Psoas muscle (tissue), 8 donors: ENCODE data around the gene VAT1. TPM values are rescaled to one million over a fixed set of nuclear protein-coding genes. Genes with fewer than 3 reads are reported as not detected.
A peak's percentile ranks its signal among the peaks of the same experiment; 100 is the strongest.

Experiments used
- ATAC-seq, 4 donors: fragments of 200-7000 bp; cut with Tn5 transposase; one replicate each; pipeline ENCODE4 v1.9.1; 2020; ENCODE audit warnings: moderate library complexity in 3 of 4, mild to moderate bottlenecking in 2 of 4
- DNase-seq, 2 donors: peaks; one replicate each; pipeline ENCODE4 v3.0.0-alpha.2; 2020
- H3K27ac ChIP-seq: fragments of 200-600 bp; one replicate; pipeline ENCODE4 v1.8.0; 2022
- H3K27me3 ChIP-seq, 3 donors: fragments of 200-600 bp in 1 of 3; one replicate each; pipeline versions ENCODE4 v1.6.1 to v1.8.0; 2013 to 2022; ENCODE audit warnings: low read length in 2 of 3, mild to moderate bottlenecking in 2 of 3, moderate library complexity in 1 of 3; ENCODE audit not compliant: insufficient read depth in 3 of 3
- H3K36me3 ChIP-seq, 2 donors: fragments of 200-600 bp in 1 of 2; one replicate each; pipeline versions ENCODE4 v1.6.1 to v1.8.0; 2013 to 2022; ENCODE audit warnings: low read depth in 1 of 2, mild to moderate bottlenecking in 1 of 2, moderate library complexity in 1 of 2; ENCODE audit not compliant: insufficient read depth in 1 of 2
- H3K4me1 ChIP-seq: fragments of 200-600 bp; one replicate; pipeline ENCODE4 v1.8.0; 2022
- H3K4me3 ChIP-seq: fragments of 200-600 bp; one replicate; pipeline ENCODE4 v1.8.0; 2022; ENCODE audit warnings: mild to moderate bottlenecking
- H3K9me3 ChIP-seq: fragments of 200-600 bp; one replicate; pipeline ENCODE4 v1.8.0; 2022
- CTCF ChIP-seq: fragments of 200-600 bp; IDR thresholded peaks from one replicate; pipeline ENCODE4 v1.8.0; 2022; ENCODE audit warnings: antibody characterized with exemption
- WGBS, 3 donors: extraction: QIAGEN DNeasy Blood & Tissue Kit; methylation state at CpG; one replicate each; pipeline versions ENCODE4 v1.1.6 to v1.1.7; 2013; 5-methylcytosine and 5-hydroxymethylcytosine counted together
- intact Hi-C, 2 donors: fragments of 100-400 bp; cut with DNase I; formaldehyde crosslinking; loops; one replicate each; pipeline versions ENCODE4 v1.11.0 to v1.14.2; 2022
- polyA plus RNA-seq, 3 donors: library from polyadenylated mRNA; stranded (reverse); fragments of 200-250 nt; gene quantifications; one replicate each; pipeline ENCODE4 v1.2.3, GENCODE V29; 2013
- total RNA-seq, 4 donors: library from RNA; stranded (reverse); fragmentation: NEBNext Ultra II Directional in 2 of 4; extraction: Animal tissue kit (Norgen Biotek cat#: 25700) in 2 of 4; gene quantifications; one replicate each; pipeline versions ENCODE4 v1.2.1 to v1.2.4, GENCODE V29; 2021 to 2023
- donor health status: healthy with polysubstance abuse.
- donor health status: DM: no; HTN: no; CAD: no; lungs with moderate emphysema.
- donor health status: Bipolar disorder and iron deficiency.
- donor health status: healthy.
- donor health status: DM: yes; HTN: yes; CAD: no.
- donor health status: DM: no; HTN: no; CAD: no.
- donor health status: DM: no; HTN: no; CAD: no.
- donor health status: DM: yes; HTN: yes; CAD: no.

VAT1 gene
- total and polyA plus RNA-seq, 7 donors, result 19.2 to 50.6 (median 20.2) TPM

- H3K27me3 ChIP-seq, result no peaks in the 10 kb centered on the region
- no peak overlapping the region for H3K4me3 ChIP-seq
- ATAC-seq (peak in 1 of 4 donors; percentile 9), DNase-seq (no peak)
- H3K4me1 ChIP-seq, result no peaks in the 10 kb centered on the region
- WGBS, 3 donors, result 36 to 50% (median 38%) methylated on average over 5 of the region's 5 CpGs
- intact Hi-C loops, result no loop called here
- no peak overlapping the region for H3K27ac ChIP-seq
- TF ChIP-seq CTCF, result no peak
- no peaks in the 10 kb centered on the region for H3K36me3 ChIP-seq
- H3K9me3 ChIP-seq, result no peaks in the 10 kb centered on the region
Observed at GRCh38 chr17:42969001-42969581, 53.1 kb downstream of the VAT1 start.

GRCh38 chr17:42967925-42968324, 54.3 kb downstream of the VAT1 start:
- peak overlapping the region; percentile 39 for H3K27ac ChIP-seq
- no peak overlapping the region for H3K4me3 ChIP-seq
- peaks cover 7% of the 10 kb centered on the region for H3K4me1 ChIP-seq
- intact Hi-C loops, result no loop called here
- ATAC-seq, result no peak
- TF ChIP-seq CTCF, result no peak
- no peak for DNase-seq
- H3K9me3 ChIP-seq, result no peaks in the 10 kb centered on the region
- no peaks in the 10 kb centered on the region for H3K27me3 ChIP-seq
- peaks cover 0 to 1% of the 10 kb centered on the region in 2 donors for H3K36me3 ChIP-seq
- 52 to 67% (median 57%) methylated on average over 1 of the region's 1 CpG for WGBS, 3 donors

Other genes starting within 250 kb of the VAT1 start
- gene VPS25, start 248.9 kb downstream of the VAT1 start, total RNA-seq, result 10 to 100 TPM; 38.6 to 45.2 (median 39.8) TPM
- gene VPS25, start 248.9 kb downstream of the VAT1 start, polyA plus RNA-seq, result 10 to 100 TPM; 46.0 to 73.3 (median 72.8) TPM
- under 1 TPM in 3 of 4 donors, not detected in 1; 0.08 to 0.30 (median 0.09) TPM for gene WNK4, start 241.8 kb downstream of the VAT1 start, total RNA-seq
- gene WNK4, start 241.8 kb downstream of the VAT1 start, polyA plus RNA-seq, result under 1 TPM in 1 of 3 donors, not detected in 2; 0.01 TPM
- 10 to 100 TPM; 69.1 to 85.2 (median 83.9) TPM for gene COA3, start 223.7 kb downstream of the VAT1 start, total RNA-seq
- gene COA3, start 223.7 kb downstream of the VAT1 start, polyA plus RNA-seq, result 100 to 1,000 TPM; 126 to 167 (median 130) TPM
- 1 to 10 TPM in 1 of 4 donors, under 1 TPM in 2, not detected in 1; 0.74 to 1.3 (median 0.79) TPM for gene CNTD1, start 223.5 kb downstream of the VAT1 start, total RNA-seq
- 1 to 10 TPM in 1 of 3 donors, under 1 TPM in 2; 0.24 to 1.0 (median 0.36) TPM for gene CNTD1, start 223.5 kb downstream of the VAT1 start, polyA plus RNA-seq
- gene BECN1, start 198.1 kb downstream of the VAT1 start, total RNA-seq, result 10 to 100 TPM; 45.9 to 85.4 (median 60.6) TPM
- 100 to 1,000 TPM in 1 of 3 donors, 10 to 100 TPM in 2; 54.4 to 150 (median 69.1) TPM for gene BECN1, start 198.1 kb downstream of the VAT1 start, polyA plus RNA-seq
- gene PSME3, start 189.0 kb downstream of the VAT1 start, total RNA-seq, result 100 to 1,000 TPM in 3 of 4 donors, 10 to 100 TPM in 1; 61.7 to 105 (median 103) TPM
- 100 to 1,000 TPM in 2 of 3 donors, 10 to 100 TPM in 1; 86.0 to 239 (median 204) TPM for gene PSME3, start 189.0 kb downstream of the VAT1 start, polyA plus RNA-seq
- 1 to 10 TPM in 1 of 4 donors, under 1 TPM in 3; 0.49 to 1.0 (median 0.71) TPM for gene AOC2, start 177.8 kb downstream of the VAT1 start, total RNA-seq
- gene AOC2, start 177.8 kb downstream of the VAT1 start, polyA plus RNA-seq, result 1 to 10 TPM in 1 of 3 donors, under 1 TPM in 2; 0.08 to 1.6 (median 0.60) TPM
- gene AOC3, start 171.2 kb downstream of the VAT1 start, total RNA-seq, result 10 to 100 TPM in 2 of 4 donors, 1 to 10 TPM in 2; 5.8 to 11.8 (median 8.5) TPM
- gene AOC3, start 171.2 kb downstream of the VAT1 start, polyA plus RNA-seq, result 1 to 10 TPM; 5.9 to 9.3 (median 8.4) TPM
- not detected for gene G6PC1, start 121.6 kb downstream of the VAT1 start, total RNA-seq
- under 1 TPM in 1 of 3 donors, not detected in 2; 0.03 TPM for gene G6PC1, start 121.6 kb downstream of the VAT1 start, polyA plus RNA-seq
- gene AARSD1, start 57.9 kb downstream of the VAT1 start, total RNA-seq, result 10 to 100 TPM; 29.7 to 54.6 (median 43.1) TPM
- 10 to 100 TPM; 55.2 to 68.1 (median 55.3) TPM for gene AARSD1, start 57.9 kb downstream of the VAT1 start, polyA plus RNA-seq
- 10 to 100 TPM; 47.8 to 66.0 (median 55.3) TPM for gene PTGES3L, start 42.3 kb downstream of the VAT1 start, total RNA-seq
- gene PTGES3L, start 42.3 kb downstream of the VAT1 start, polyA plus RNA-seq, result 10 to 100 TPM; 43.7 to 59.5 (median 44.7) TPM
- gene RUNDC1, start 41.8 kb downstream of the VAT1 start, total RNA-seq, result 10 to 100 TPM in 2 of 4 donors, 1 to 10 TPM in 2; 8.7 to 16.8 (median 12.8) TPM
- 10 to 100 TPM; 10.4 to 17.8 (median 10.6) TPM for gene RUNDC1, start 41.8 kb downstream of the VAT1 start, polyA plus RNA-seq
- gene RPL27, start 24.0 kb downstream of the VAT1 start, total RNA-seq, result 1,000 to 10,000 TPM in 1 of 4 donors, 100 to 1,000 TPM in 3; 506 to 1,045 (median 824) TPM
- gene RPL27, start 24.0 kb downstream of the VAT1 start, polyA plus RNA-seq, result 1,000 to 10,000 TPM; 2,533 to 3,118 (median 2,913) TPM
- 1 to 10 TPM; 4.6 to 6.5 (median 6.2) TPM for gene IFI35, start 15.6 kb downstream of the VAT1 start, total RNA-seq
- 1 to 10 TPM; 4.2 to 7.8 (median 6.5) TPM for gene IFI35, start 15.6 kb downstream of the VAT1 start, polyA plus RNA-seq
- under 1 TPM; 0.04 to 0.22 (median 0.16) TPM for gene RND2, start 2.8 kb upstream of the VAT1 start, total RNA-seq
- gene RND2, start 2.8 kb upstream of the VAT1 start, polyA plus RNA-seq, result under 1 TPM; 0.04 to 0.09 (median 0.04) TPM
- gene BRCA1, start 103.0 kb upstream of the VAT1 start, total RNA-seq, result 1 to 10 TPM; 2.3 to 6.1 (median 3.8) TPM
- gene BRCA1, start 103.0 kb upstream of the VAT1 start, polyA plus RNA-seq, result 1 to 10 TPM; 1.5 to 4.6 (median 2.2) TPM
- gene NBR1, start 148.8 kb upstream of the VAT1 start, total RNA-seq, result 100 to 1,000 TPM; 104 to 157 (median 133) TPM
- gene NBR1, start 148.8 kb upstream of the VAT1 start, polyA plus RNA-seq, result 10 to 100 TPM; 13.7 to 91.7 (median 45.9) TPM
- gene TMEM106A, start 189.5 kb upstream of the VAT1 start, total RNA-seq, result 1 to 10 TPM; 1.9 to 3.4 (median 2.6) TPM
- under 1 TPM; 0.21 to 0.60 (median 0.53) TPM for gene TMEM106A, start 189.5 kb upstream of the VAT1 start, polyA plus RNA-seq
- not detected for gene CCDC200, start 206.2 kb upstream of the VAT1 start, total RNA-seq
- gene CCDC200, start 206.2 kb upstream of the VAT1 start, polyA plus RNA-seq, result under 1 TPM in 2 of 3 donors, not detected in 1; 0.38 to 0.41 TPM
- 1,000 to 10,000 TPM; 2,334 to 4,375 (median 3,394) TPM for gene RNU2-1, start 211.6 kb upstream of the VAT1 start, total RNA-seq
- not detected for gene RNU2-1, start 211.6 kb upstream of the VAT1 start, polyA plus RNA-seq